ENCODE results near the gene PIK3R4.

Gene PIK3R4

DNA sequence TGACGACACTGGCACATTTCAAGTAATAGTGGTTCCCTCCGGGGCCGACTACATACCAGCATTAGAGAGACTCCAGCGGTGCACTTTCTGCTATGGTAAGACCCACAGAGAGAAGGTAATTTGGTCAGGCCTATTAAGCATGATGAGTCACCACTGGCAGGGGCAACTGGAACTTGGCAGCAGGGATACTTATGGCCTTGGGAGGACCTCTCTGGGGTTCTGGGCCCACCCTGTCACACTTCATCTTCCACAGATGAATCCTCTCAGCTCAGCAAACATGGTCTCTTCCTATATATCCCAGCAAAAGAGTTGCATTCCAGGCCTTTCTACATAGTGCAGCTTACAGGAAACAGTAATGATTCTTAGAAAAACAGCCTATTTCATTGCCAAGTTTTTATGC, 88.0 kb downstream of the PIK3R4 start:
- TF ChIP-seq, protein P1, sequence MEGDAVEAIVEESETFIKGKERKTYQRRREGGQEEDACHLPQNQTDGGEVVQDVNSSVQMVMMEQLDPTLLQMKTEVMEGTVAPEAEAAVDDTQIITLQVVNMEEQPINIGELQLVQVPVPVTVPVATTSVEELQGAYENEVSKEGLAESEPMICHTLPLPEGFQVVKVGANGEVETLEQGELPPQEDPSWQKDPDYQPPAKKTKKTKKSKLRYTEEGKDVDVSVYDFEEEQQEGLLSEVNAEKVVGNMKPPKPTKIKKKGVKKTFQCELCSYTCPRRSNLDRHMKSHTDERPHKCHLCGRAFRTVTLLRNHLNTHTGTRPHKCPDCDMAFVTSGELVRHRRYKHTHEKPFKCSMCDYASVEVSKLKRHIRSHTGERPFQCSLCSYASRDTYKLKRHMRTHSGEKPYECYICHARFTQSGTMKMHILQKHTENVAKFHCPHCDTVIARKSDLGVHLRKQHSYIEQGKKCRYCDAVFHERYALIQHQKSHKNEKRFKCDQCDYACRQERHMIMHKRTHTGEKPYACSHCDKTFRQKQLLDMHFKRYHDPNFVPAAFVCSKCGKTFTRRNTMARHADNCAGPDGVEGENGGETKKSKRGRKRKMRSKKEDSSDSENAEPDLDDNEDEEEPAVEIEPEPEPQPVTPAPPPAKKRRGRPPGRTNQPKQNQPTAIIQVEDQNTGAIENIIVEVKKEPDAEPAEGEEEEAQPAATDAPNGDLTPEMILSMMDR (IDR thresholded peaks at IDR 0.05; ENCODE audit: low read depth, low read length): no peak
- H3K4me3 ChIP-seq (ENCODE audit: low read depth, low read length): no peak overlapping the region

DNA sequence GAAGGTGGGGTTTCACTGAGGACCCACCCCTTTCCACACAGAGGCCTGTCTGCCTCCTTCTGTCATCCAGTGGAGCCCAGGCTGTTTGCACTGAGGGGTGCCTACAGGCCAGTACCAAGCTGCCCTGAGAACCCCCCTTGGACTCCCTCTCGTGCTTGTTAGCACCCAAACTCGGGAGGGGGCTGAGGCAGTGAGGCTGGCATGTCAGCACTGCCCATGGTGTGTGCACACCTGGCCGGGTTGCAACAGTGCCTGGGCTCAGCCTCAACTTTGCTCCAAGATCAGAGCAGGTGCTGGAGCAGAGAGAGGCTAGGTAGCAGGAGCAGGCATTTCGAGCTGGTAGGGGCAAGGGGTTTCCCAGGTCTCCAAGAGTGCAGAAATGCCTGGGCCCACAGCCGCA, 90.0 kb downstream of the PIK3R4 start:
- TF ChIP-seq, protein P1 (IDR thresholded peaks at IDR 0.05; ENCODE audit: low read depth, low read length): no peak
- no peak overlapping the region for H3K4me3 ChIP-seq (ENCODE audit: low read depth, low read length)

DNA sequence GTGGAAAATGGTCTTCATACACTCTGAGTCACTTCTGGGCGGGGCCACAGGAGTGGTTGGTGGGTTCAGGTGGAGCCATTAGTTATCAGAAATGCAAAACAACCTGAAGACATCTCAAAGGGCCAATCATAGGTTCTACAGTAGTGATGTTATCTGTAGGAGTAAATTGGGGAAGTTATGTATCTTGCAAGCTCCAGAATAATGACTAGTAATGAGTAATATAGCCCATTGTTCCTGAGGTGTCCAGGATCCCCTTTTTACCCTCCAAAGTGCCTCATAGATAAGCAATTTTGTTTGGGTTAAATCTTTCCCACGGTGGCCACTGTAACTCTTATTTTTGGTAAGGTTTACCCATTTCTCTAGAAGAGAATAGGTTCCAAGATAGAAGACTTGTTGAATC, 91.7 kb downstream of the PIK3R4 start:
- TF ChIP-seq, protein P1 (IDR thresholded peaks at IDR 0.05; ENCODE audit: low read depth, low read length): no peak
- H3K4me3 ChIP-seq (ENCODE audit: low read depth, low read length): no peak overlapping the region

DNA sequence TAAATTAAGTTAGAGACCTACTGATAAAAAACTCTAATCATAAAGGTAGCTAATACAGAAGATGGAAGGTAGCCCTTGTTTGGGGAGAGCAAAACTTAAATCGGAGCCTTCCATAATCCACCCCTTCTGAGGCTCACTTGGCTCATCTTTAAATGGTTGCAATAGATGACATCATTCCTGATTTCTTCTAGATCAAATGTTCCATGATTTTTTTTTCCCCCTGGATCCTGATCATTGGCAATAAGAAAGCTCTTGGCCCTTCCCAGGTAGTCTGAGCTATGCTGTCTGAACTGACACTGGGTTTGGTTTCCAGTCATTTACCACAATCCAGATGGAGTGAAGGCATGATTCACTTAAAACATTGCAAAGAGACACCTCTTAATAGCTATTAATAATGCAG, 92.5 kb downstream of the PIK3R4 start:
- H3K4me3 ChIP-seq (ENCODE audit: low read depth, low read length): no peak overlapping the region
- TF ChIP-seq, protein P1 (IDR thresholded peaks at IDR 0.05; ENCODE audit: low read depth, low read length): no peak

DNA sequence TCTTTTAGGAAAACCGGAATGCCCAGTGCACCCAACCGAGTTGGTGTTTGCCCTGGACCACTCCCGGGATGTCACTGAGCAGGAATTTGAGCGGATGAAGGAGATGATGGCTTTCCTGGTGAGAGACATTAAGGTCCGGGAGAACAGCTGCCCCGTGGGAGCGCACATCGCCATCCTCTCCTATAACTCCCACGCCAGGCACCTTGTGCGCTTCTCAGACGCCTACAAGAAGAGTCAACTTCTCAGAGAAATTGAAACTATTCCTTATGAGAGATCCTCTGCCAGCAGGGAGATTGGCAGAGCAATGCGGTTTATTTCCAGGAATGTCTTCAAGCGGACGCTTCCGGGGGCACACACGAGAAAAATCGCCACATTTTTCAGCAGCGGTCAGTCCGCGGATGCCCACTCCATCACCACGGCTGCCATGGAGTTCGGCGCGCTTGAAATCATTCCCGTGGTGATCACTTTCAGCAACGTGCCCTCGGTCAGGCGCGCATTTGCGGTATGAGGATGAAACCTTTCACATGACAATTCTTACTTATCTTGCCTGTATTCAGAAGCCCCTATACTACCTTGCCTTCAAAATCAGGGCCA, 97.5 kb downstream of the PIK3R4 start:
- H3K4me3 ChIP-seq (ENCODE audit: low read depth, low read length): no peak overlapping the region
- TF ChIP-seq, protein P1 (IDR thresholded peaks at IDR 0.05; ENCODE audit: low read depth, low read length): no peak

DNA sequence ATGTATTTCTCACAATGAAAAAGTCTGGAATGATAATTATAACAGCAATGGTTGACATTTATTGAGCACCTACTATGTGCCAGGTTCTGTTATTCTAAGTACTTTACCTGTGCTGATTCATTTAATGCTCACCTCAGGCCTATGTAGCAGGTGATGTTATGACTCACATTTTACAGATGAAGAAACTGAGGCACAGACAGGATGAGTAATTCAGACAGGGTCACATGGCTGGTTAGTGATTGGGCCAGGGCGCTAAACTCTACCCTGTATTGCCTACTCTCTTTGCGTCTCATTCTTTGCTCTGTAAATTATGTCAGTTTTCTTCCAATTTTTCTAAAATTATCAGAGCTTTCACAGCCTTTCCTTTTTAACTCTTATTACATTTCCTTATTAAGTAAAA, 98.3 kb downstream of the PIK3R4 start:
- TF ChIP-seq, protein P1 (IDR thresholded peaks at IDR 0.05; ENCODE audit: low read depth, low read length): no peak
- no peak overlapping the region for H3K4me3 ChIP-seq (ENCODE audit: low read depth, low read length)

DNA sequence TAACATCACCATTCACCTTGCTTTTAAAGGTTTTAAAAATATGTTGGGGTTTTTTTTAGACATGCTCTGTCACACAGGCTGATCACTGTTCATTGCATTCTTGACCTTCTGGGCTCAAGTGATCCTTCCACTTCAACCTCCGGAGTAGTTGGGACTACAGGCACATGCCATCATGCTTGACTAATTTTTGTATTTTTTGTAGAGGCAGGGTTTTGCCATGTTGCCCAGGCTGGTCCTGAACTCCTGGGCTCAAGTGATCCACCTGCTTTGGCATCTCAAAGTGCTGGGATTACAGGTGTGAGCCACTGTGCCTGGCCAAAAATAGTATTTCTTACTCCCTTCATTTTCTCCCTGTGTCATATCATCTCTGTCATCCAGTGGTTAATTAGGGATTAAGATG, 101.4 kb downstream of the PIK3R4 start:
- H3K4me3 ChIP-seq (ENCODE audit: low read depth, low read length): no peak overlapping the region
- TF ChIP-seq, protein P1 (IDR thresholded peaks at IDR 0.05; ENCODE audit: low read depth, low read length): no peak
